ENCODE results near the gene CTNNBL1. TPM values are rescaled to one million over a fixed set of nuclear protein-coding genes. Genes with fewer than 3 reads are reported as not detected.

The CTNNBL1 gene
- total RNA-seq, 2 donors from 2014 or later, result 36.6 to 50.7 TPM

- DNase-seq, result no peak
- H3K27me3 ChIP-seq, result no peaks in the 10 kb centered on the region
- TF ChIP-seq, protein P1, sequence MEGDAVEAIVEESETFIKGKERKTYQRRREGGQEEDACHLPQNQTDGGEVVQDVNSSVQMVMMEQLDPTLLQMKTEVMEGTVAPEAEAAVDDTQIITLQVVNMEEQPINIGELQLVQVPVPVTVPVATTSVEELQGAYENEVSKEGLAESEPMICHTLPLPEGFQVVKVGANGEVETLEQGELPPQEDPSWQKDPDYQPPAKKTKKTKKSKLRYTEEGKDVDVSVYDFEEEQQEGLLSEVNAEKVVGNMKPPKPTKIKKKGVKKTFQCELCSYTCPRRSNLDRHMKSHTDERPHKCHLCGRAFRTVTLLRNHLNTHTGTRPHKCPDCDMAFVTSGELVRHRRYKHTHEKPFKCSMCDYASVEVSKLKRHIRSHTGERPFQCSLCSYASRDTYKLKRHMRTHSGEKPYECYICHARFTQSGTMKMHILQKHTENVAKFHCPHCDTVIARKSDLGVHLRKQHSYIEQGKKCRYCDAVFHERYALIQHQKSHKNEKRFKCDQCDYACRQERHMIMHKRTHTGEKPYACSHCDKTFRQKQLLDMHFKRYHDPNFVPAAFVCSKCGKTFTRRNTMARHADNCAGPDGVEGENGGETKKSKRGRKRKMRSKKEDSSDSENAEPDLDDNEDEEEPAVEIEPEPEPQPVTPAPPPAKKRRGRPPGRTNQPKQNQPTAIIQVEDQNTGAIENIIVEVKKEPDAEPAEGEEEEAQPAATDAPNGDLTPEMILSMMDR (IDR thresholded peaks at IDR 0.05), result no peak
- H3K9ac ChIP-seq (ENCODE audit: low read depth in 2 of 2, low read length in 2 of 2), result no peak overlapping the region
- no peaks in the 10 kb centered on the region for H3K36me3 ChIP-seq
- no peak overlapping the region for H3K27ac ChIP-seq
- no peaks in the 10 kb centered on the region for H3K4me1 ChIP-seq
- intact Hi-C loops (cut with DNase I), result no loop called here
- H3K4me3 ChIP-seq, result no peak overlapping the region
- no peaks in the 10 kb centered on the region for H3K9me3 ChIP-seq
Measured at GRCh38 chr20:37762716-37763485, 69.1 kb downstream of the CTNNBL1 start.

GRCh38 chr20:37764333-37764935, 70.6 kb downstream of the CTNNBL1 start:
- H3K4me3 ChIP-seq, result no peak overlapping the region

DNA sequence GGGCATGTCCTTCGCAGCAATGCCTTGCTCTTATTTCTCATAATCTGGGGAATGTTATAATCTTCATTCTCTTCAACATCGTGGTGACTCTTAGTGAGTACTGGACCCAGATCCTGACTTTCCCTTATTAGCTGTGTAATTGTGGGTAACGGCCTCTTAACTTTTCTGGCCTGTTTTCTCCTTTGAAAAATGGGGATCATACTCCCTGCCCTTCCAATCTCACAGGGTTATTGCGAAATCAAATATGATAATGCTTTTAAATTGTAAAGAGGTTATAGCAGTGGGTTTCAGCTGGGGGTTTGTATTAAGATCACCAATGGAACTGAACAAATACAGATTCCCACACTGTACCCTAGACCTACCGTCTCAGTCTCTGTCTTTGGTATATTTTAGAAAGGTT, 77.1 kb downstream of the CTNNBL1 start:
- H3K27me3 ChIP-seq, result no peaks in the 10 kb centered on the region
- H3K36me3 ChIP-seq, result no peaks in the 10 kb centered on the region
- H3K4me3 ChIP-seq, result no peak overlapping the region
- H3K27ac ChIP-seq, result no peak overlapping the region
- no peak overlapping the region for H3K9ac ChIP-seq (ENCODE audit: low read depth in 2 of 2, low read length in 2 of 2)
- intact Hi-C loops (cut with DNase I), result no loop called here
- no peaks in the 10 kb centered on the region for H3K9me3 ChIP-seq
- TF ChIP-seq, protein P1 (IDR thresholded peaks at IDR 0.05), result no peak
- no peaks in the 10 kb centered on the region for H3K4me1 ChIP-seq
- no peak for DNase-seq

More at GRCh38 chr20:37764333-37764935, 70.6 kb downstream of the CTNNBL1 start:
- H3K36me3 ChIP-seq, result no peaks in the 10 kb centered on the region
- no peaks in the 10 kb centered on the region for H3K9me3 ChIP-seq
- no peak overlapping the region for H3K27ac ChIP-seq
- intact Hi-C loops (cut with DNase I), result no loop called here
- no peak overlapping the region for H3K9ac ChIP-seq (ENCODE audit: low read depth in 2 of 2, low read length in 2 of 2)
- DNase-seq, result no peak
- no peaks in the 10 kb centered on the region for H3K27me3 ChIP-seq
- TF ChIP-seq, protein P1 (IDR thresholded peaks at IDR 0.05), result no peak
- no peaks in the 10 kb centered on the region for H3K4me1 ChIP-seq

- Histone ChIP-seq H3K27ac (no peak overlapping the region), H3K4me3 (no peak overlapping the region), H3K4me1 (no peaks in the 10 kb centered on the region), H3K9me3 (no peaks in the 10 kb centered on the region), H3K9ac (ENCODE audit: low read depth in 2 of 2, low read length in 2 of 2) (no peak overlapping the region), H3K27me3 (no peaks in the 10 kb centered on the region), H3K36me3 (no peaks in the 10 kb centered on the region)
- intact Hi-C loops (cut with DNase I), result no loop called here
- DNase-seq, result no peak
- TF ChIP-seq, protein P1 (IDR thresholded peaks at IDR 0.05), result no peak
Measured at GRCh38 chr20:37773291-37773826, 79.5 kb downstream of the CTNNBL1 start.

DNA sequence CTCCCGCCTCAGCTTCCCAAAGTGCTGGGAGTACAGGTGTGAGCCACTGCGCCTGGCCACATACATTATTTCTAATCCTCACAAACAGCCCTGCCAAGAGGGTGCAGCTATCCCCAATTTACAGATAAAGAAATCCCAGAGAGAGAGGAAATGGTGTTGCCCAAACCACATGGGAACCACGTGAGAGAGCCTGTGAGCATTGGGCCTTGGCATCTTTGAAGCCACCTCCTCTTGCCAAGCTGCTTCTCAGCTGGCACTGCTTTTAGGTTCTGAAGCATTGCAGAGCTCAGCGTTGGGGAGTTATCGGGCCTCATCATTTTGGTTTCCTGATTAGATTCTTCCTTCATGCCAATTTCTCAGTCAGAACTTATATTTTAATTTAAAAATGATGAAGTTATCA, 80.3 kb downstream of the CTNNBL1 start:
- TF ChIP-seq, protein P1 (IDR thresholded peaks at IDR 0.05), result no peak
- Histone ChIP-seq H3K4me3 (no peak overlapping the region), H3K4me1 (no peaks in the 10 kb centered on the region), H3K9ac (ENCODE audit: low read depth in 2 of 2, low read length in 2 of 2) (no peak overlapping the region), H3K9me3 (no peaks in the 10 kb centered on the region), H3K27me3 (no peaks in the 10 kb centered on the region), H3K36me3 (no peaks in the 10 kb centered on the region), H3K27ac (no peak overlapping the region)
- no peak for DNase-seq
- intact Hi-C loops (cut with DNase I), result no loop called here

All from colonic mucosa (tissue), 4 donors.